ENCODE results near the gene ADAMTS3.

DNA sequence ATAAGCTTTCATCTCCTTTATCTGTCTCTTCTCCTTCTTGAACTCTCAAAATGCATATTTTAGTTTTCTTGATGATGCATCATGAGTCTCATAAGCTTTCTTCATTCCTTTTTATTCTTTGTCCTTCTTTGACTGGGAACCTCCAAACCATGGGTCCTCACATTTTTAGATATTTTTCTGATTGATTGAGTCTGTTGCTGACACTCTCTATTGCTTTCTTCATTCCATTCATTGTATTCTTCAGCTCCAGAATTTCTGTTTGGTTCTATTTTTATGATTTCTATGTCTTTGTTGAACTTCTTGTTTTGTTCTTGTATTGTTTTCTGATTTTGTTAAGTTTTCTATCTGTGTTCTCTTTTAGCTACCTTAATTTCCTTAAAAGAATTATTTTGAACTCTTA lies 74.9 kb downstream of the ADAMTS3 start:
- TF ChIP-seq, protein P1, sequence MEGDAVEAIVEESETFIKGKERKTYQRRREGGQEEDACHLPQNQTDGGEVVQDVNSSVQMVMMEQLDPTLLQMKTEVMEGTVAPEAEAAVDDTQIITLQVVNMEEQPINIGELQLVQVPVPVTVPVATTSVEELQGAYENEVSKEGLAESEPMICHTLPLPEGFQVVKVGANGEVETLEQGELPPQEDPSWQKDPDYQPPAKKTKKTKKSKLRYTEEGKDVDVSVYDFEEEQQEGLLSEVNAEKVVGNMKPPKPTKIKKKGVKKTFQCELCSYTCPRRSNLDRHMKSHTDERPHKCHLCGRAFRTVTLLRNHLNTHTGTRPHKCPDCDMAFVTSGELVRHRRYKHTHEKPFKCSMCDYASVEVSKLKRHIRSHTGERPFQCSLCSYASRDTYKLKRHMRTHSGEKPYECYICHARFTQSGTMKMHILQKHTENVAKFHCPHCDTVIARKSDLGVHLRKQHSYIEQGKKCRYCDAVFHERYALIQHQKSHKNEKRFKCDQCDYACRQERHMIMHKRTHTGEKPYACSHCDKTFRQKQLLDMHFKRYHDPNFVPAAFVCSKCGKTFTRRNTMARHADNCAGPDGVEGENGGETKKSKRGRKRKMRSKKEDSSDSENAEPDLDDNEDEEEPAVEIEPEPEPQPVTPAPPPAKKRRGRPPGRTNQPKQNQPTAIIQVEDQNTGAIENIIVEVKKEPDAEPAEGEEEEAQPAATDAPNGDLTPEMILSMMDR (IDR thresholded peaks at IDR 0.05), result no peak
- TF ChIP-seq POLR2A (IDR thresholded peaks at IDR 0.05), result no peak
